ENCODE measurements around the gene RPS6KL1. TPM values are rescaled to one million over a fixed set of nuclear protein-coding genes. Genes with fewer than 3 reads are reported as not detected.

The RPS6KL1 gene
- total RNA-seq, 5 donors from 2014 or later (not counting 1 experiment from before 2014, with no cell fraction given) = 3.2 to 15.3 (median 6.2) TPM

DNA sequence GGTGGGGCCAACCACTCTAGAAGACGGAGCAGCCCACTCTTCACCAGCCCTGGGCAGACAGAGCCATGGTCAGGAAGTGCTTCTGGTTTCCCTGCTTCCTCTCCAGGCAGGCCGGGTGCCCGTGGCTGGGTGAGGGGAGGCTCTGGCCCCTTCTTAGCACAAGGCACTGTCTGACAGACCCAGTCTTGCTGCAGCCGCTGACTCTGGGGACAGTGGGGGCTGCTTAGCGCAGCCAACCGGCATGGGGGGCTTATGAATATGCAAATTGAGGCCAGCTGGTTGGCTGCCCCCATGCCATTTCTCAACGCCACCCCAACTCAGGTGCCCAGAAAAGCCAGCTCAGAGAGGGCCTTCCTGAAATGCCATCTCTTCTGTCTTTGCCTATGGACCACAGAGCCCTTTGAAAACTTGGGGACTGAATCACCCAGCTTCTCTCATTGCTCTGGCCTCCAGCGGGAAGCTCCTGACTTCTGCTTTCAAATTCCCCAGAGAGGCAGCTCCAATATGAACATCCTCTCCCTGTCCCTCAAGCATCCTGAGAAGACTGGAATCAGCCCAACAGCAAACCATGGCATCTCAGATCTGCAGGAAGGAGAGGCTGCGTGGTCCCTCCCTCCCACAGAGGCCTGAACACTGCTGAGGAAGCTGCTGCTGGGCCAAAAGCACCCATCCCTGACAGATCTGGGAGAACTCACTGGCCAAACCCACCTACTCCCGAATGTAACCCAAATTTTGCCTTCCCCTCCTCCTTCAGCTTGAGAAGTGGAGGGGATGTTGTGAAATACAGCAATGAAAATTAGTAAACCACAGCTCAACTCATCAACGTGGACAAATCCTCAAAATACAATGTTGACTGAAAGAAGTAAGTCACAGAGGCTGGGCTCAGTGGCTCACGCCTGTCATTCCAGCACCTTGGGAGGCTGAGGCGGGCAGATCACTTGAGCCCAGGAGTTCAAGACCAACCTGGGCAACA, 46.8 kb downstream of the RPS6KL1 start, which contains the start of gene PROX2:
Gene PROX2, minus strand, starts transcription at position 205 of the 973 bp plus-strand sequence. CDS start 12,311 bp downstream, outside the sequence.
- ATAC-seq (replicated peaks in 1 of 4) = peak; percentile 66 to 87 (median 76)
- POLR2A ChIA-PET = interaction anchor here (0.6 kb wide), 4 partner anchors 16 to 635 kb away, joined by 3 to 6 read pairs (median 4); no protein-coding TSS in a partner anchor
- WGBS (ENCODE audit: insufficient coverage) = 36% methylated on average over 7 of the region's 13 CpGs
- peak within 1 kb of the TSS; percentile 78 to 87 for H3K27ac Mint-ChIP-seq
- Histone ChIP-seq H3K36me3 (ENCODE audit: control insufficient read depth in 2 of 2, extremely low read depth in 1 of 2, insufficient read depth in 1 of 2, low read length in 1 of 2) (no peaks in the 10 kb centered on the region), H3K27me3 (replicated peaks in 1 of 2; ENCODE audit: control insufficient read depth in 2 of 2, extremely low read depth in 1 of 2, insufficient read depth in 2 of 2, low read length in 1 of 2) (no peaks in the 10 kb centered on the region), H3K9me3 (no peaks in the 10 kb centered on the region), H3K4me1 (ENCODE audit: control insufficient read depth in 1 of 2, extremely low read depth in 1 of 2, insufficient read depth in 2 of 2, low read length in 2 of 2) (peaks cover 0 to 23% of the 10 kb centered on the region in 2 experiments), H3K4me3 (ENCODE audit: control insufficient read depth in 1 of 2, extremely low read depth in 1 of 2, low read length in 1 of 2) (peak within 1 kb of the TSS in 1 of 2 donors; percentile 4), H3K27ac (ENCODE audit: low read length) (no peak within 1 kb of the TSS)
- DNase-seq = peak in 11 of 35 experiments; percentile 5 to 41 (median 16)
- no peaks in the 10 kb centered on the region for H3K9me3 Mint-ChIP-seq
- CTCF ChIA-PET = interaction anchor here (0.5 to 5.2 kb wide), 7 partner anchors 8 to 1270 kb away, joined by 3 to 41 read pairs (median 4); no protein-coding TSS in a partner anchor
- H3K4me1 Mint-ChIP-seq = peaks cover 35 to 38% (median 36%) of the 10 kb centered on the region in 3 donors
- no peaks in the 10 kb centered on the region for H3K27me3 Mint-ChIP-seq
- no peaks in the 10 kb centered on the region for H3K36me3 Mint-ChIP-seq
- peak within 1 kb of the TSS in 2 of 3 donors; percentile 26 to 33 for H3K4me3 Mint-ChIP-seq

DNA sequence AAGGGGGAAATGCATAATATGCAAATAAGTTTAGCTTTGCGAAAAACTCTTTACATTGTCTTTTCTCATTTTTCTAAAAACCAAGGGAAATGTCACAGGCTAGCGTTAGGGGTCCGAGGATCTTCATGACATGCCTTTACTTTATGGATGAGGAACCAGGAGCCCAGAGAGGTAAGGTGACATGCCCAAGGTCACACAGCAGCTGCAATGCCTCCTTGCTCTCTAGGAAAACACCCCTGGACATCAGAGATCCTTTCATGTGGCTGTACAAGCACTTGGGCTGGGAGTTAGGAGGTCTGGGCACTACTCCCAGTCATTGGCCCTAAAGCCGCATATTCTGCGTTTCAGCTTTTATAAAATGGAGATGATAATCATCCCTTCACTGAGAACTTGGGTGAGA, 47.9 kb downstream of the RPS6KL1 start:
- no peak for DNase-seq
- CTCF ChIA-PET = interaction anchor here (0.9 to 5.2 kb wide), 3 partner anchors 11 to 26 kb away, joined by 3 to 41 read pairs (median 4); no protein-coding TSS in a partner anchor
- POLR2A ChIA-PET = interaction anchor here in 1 of 2 donors (0.6 to 0.7 kb wide), 2 partner anchors 35 to 207 kb away, joined by 3 read pairs; no protein-coding TSS in a partner anchor
- Mint-ChIP-seq H3K36me3 (no peaks in the 10 kb centered on the region), H3K4me1 (peaks cover 25 to 29% (median 27%) of the 10 kb centered on the region in 3 donors), H3K27me3 (no peaks in the 10 kb centered on the region), H3K4me3 (peak overlapping the region in 1 of 3 donors; percentile 33), H3K9me3 (no peaks in the 10 kb centered on the region), H3K27ac (peak overlapping the region in 1 of 2 donors; percentile 87)
- peaks cover 0 to 15% of the 10 kb centered on the region in 2 experiments for H3K4me1 ChIP-seq (ENCODE audit: control insufficient read depth in 1 of 2, extremely low read depth in 1 of 2, insufficient read depth in 2 of 2, low read length in 2 of 2)
- H3K27me3 ChIP-seq (replicated peaks in 1 of 2; ENCODE audit: control insufficient read depth in 2 of 2, extremely low read depth in 1 of 2, insufficient read depth in 2 of 2, low read length in 1 of 2) = no peaks in the 10 kb centered on the region
- H3K4me3 ChIP-seq (ENCODE audit: control insufficient read depth in 1 of 2, extremely low read depth in 1 of 2, low read length in 1 of 2) = no peak overlapping the region
- H3K36me3 ChIP-seq (ENCODE audit: control insufficient read depth in 2 of 2, extremely low read depth in 1 of 2, insufficient read depth in 1 of 2, low read length in 1 of 2) = no peaks in the 10 kb centered on the region
- no peak overlapping the region for H3K27ac ChIP-seq (ENCODE audit: low read length)
- no CpG with 5 or more reads among the region's 5 CpGs for WGBS (ENCODE audit: insufficient coverage)
- H3K9me3 ChIP-seq = no peaks in the 10 kb centered on the region
- no peak for ATAC-seq (replicated peaks in 1 of 4)

DNA sequence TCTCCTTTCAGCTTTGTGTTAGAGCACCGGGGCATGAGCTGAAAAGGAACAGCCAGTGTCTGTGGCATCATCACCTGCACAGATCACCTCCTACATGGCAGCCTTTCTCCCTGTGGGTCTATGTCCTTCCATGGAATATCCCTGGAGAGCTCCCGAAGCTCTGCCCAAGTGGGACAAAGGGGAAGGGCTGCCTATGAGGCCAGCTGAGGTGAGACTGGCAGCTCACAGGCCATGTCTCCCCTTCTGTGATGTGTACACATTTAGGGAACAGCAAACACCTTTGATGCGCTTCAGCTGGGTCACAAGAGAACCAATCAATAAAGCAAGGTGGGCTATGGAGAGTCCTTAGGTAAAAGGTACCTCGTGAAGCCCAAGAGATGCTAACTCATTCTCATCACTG, 51.2 kb downstream of the RPS6KL1 start:
- no peaks in the 10 kb centered on the region for H3K27me3 ChIP-seq (replicated peaks in 1 of 2; ENCODE audit: control insufficient read depth in 2 of 2, extremely low read depth in 1 of 2, insufficient read depth in 2 of 2, low read length in 1 of 2)
- peaks cover 29 to 31% (median 29%) of the 10 kb centered on the region in 3 donors for H3K4me1 Mint-ChIP-seq
- H3K27me3 Mint-ChIP-seq = no peaks in the 10 kb centered on the region
- ChIA-PET CTCF (interaction anchor here (0.5 to 2.4 kb wide), 7 partner anchors 8 to 34 kb away, joined by 3 to 8 read pairs (median 3); no protein-coding TSS in a partner anchor), POLR2A (interaction anchor here in 1 of 2 donors (0.5 to 0.7 kb wide), 2 partner anchors 8 to 18 kb away, joined by 3 to 8 read pairs; no protein-coding TSS in a partner anchor)
- H3K9me3 Mint-ChIP-seq = no peaks in the 10 kb centered on the region
- no peaks in the 10 kb centered on the region for H3K36me3 Mint-ChIP-seq
- no peak overlapping the region for H3K27ac ChIP-seq (ENCODE audit: low read length)
- H3K4me3 ChIP-seq (ENCODE audit: control insufficient read depth in 1 of 2, extremely low read depth in 1 of 2, low read length in 1 of 2) = no peak overlapping the region
- H3K4me3 Mint-ChIP-seq = no peak overlapping the region
- no peak for ATAC-seq (replicated peaks in 1 of 4)
- 100% methylated on average over 1 of the region's 4 CpGs for WGBS (ENCODE audit: insufficient coverage)
- no peaks in the 10 kb centered on the region for H3K9me3 ChIP-seq
- H3K4me1 ChIP-seq (ENCODE audit: control insufficient read depth in 1 of 2, extremely low read depth in 1 of 2, insufficient read depth in 2 of 2, low read length in 2 of 2) = peaks cover 9 to 27% of the 10 kb centered on the region in 2 experiments
- no peak for DNase-seq
- H3K27ac Mint-ChIP-seq = no peak overlapping the region
- H3K36me3 ChIP-seq (ENCODE audit: control insufficient read depth in 2 of 2, extremely low read depth in 1 of 2, insufficient read depth in 1 of 2, low read length in 1 of 2) = no peaks in the 10 kb centered on the region

DNA sequence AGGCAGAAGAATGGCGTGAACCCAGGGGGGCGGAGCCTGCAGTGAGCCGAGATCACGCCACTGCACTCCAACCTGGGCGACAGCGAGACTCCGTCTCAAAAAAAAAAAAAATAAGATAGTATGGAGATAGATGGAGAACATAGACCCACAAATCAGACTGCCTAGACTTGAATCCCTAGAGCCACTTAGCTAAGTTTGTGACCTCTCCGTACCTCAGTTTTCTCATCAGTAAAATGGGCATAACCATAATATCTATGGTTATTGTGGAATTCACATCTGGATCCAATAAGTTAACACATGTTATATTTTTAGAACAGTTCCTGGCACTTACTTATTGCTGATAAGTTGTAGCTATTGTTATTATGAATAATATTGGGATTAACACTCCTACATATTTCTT, 54.3 kb downstream of the RPS6KL1 start:
- H3K9me3 ChIP-seq = no peaks in the 10 kb centered on the region
- H3K27ac Mint-ChIP-seq = peak overlapping the region in 1 of 2 donors; percentile 40
- POLR2A ChIA-PET = interaction anchor here in 1 of 2 donors (0.7 kb wide), 1 partner anchor 365 kb away, joined by 5 read pairs; no protein-coding TSS in a partner anchor
- CTCF ChIA-PET = interaction anchor here (0.7 to 3.0 kb wide), 5 partner anchors 8 to 37 kb away, joined by 5 to 12 read pairs (median 11); no protein-coding TSS in a partner anchor
- ATAC-seq (replicated peaks in 1 of 4) (no peak), DNase-seq (no peak)
- H3K36me3 ChIP-seq (ENCODE audit: control insufficient read depth in 2 of 2, extremely low read depth in 1 of 2, insufficient read depth in 1 of 2, low read length in 1 of 2) = no peaks in the 10 kb centered on the region
- no peaks in the 10 kb centered on the region for H3K36me3 Mint-ChIP-seq
- no peaks in the 10 kb centered on the region for H3K9me3 Mint-ChIP-seq
- no peaks in the 10 kb centered on the region for H3K27me3 Mint-ChIP-seq
- H3K4me3 ChIP-seq (ENCODE audit: control insufficient read depth in 1 of 2, extremely low read depth in 1 of 2, low read length in 1 of 2) = no peak overlapping the region
- no peak overlapping the region for H3K27ac ChIP-seq (ENCODE audit: low read length)
- no peak overlapping the region for H3K4me3 Mint-ChIP-seq
- H3K4me1 ChIP-seq (ENCODE audit: control insufficient read depth in 1 of 2, extremely low read depth in 1 of 2, insufficient read depth in 2 of 2, low read length in 2 of 2) = peaks cover 11 to 13% of the 10 kb centered on the region in 2 experiments
- no peaks in the 10 kb centered on the region for H3K27me3 ChIP-seq (replicated peaks in 1 of 2; ENCODE audit: control insufficient read depth in 2 of 2, extremely low read depth in 1 of 2, insufficient read depth in 2 of 2, low read length in 1 of 2)
- H3K4me1 Mint-ChIP-seq = peaks cover 21 to 23% (median 22%) of the 10 kb centered on the region in 3 donors
- 93% methylated on average over 3 of the region's 8 CpGs for WGBS (ENCODE audit: insufficient coverage)

DNA sequence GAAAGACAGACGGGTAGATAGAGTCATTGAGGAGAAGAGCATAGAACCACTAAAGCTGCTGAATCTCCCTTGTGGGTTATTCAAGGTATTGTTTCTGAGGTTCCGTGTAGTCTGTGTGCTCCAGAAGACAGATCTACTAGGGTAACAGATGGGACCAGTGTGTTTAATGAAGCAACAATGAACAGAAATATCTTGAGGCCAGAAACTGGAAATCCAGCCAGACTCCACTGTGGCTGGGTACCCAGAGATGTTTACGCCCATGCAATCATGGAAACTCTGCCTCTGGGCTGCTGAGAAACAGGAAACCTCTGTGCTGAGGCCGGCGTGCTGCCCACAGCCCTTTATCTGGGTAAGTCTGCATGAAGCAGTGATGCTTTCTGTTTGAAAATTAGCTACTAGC, 55.4 kb downstream of the RPS6KL1 start:
- Histone ChIP-seq H3K4me3 (ENCODE audit: control insufficient read depth in 1 of 2, extremely low read depth in 1 of 2, low read length in 1 of 2) (no peak overlapping the region), H3K27me3 (replicated peaks in 1 of 2; ENCODE audit: control insufficient read depth in 2 of 2, extremely low read depth in 1 of 2, insufficient read depth in 2 of 2, low read length in 1 of 2) (no peaks in the 10 kb centered on the region), H3K4me1 (ENCODE audit: control insufficient read depth in 1 of 2, extremely low read depth in 1 of 2, insufficient read depth in 2 of 2, low read length in 2 of 2) (peaks cover 11 to 13% of the 10 kb centered on the region in 2 experiments), H3K36me3 (ENCODE audit: control insufficient read depth in 2 of 2, extremely low read depth in 1 of 2, insufficient read depth in 1 of 2, low read length in 1 of 2) (no peaks in the 10 kb centered on the region), H3K9me3 (no peaks in the 10 kb centered on the region), H3K27ac (ENCODE audit: low read length) (peak overlapping the region; percentile 46)
- DNase-seq (peak in 32 of 35 experiments; percentile 6 to 56 (median 28)), ATAC-seq (replicated peaks in 1 of 4) (peak; percentile 88 to 97 (median 95))
- H3K4me1 Mint-ChIP-seq = peaks cover 21 to 26% (median 23%) of the 10 kb centered on the region in 3 donors
- H3K27ac Mint-ChIP-seq = peak overlapping the region; percentile 80 to 91
- H3K36me3 Mint-ChIP-seq = no peaks in the 10 kb centered on the region
- peak overlapping the region in 2 of 3 donors; percentile 37 to 48 for H3K4me3 Mint-ChIP-seq
- 19% methylated on average over 3 of the region's 5 CpGs for WGBS (ENCODE audit: insufficient coverage)
- H3K9me3 Mint-ChIP-seq = no peaks in the 10 kb centered on the region
- POLR2A ChIA-PET = interaction anchor here (0.5 to 1.0 kb wide), 2 partner anchors 13 to 115 kb away, joined by 3 to 4 read pairs; no protein-coding TSS in a partner anchor
- no peaks in the 10 kb centered on the region for H3K27me3 Mint-ChIP-seq
- CTCF ChIA-PET = interaction anchor here (0.5 to 3.0 kb wide), 17 partner anchors 9 to 1183 kb away, joined by 3 to 12 read pairs (median 4); partner anchors contain the start of gene PROX2 (in 1 of the 2)
